ENCODE measurements around the gene PRKCB.

- TF ChIP-seq POLR2A (IDR thresholded peaks at IDR 0.05; ENCODE audit: low read length) (no peak), GATA1 (IDR thresholded peaks at IDR 0.05; ENCODE audit: low read depth, low read length) (no peak)
Observed at GRCh38 chr16:24022797-24023196, 187.0 kb downstream of the PRKCB start.
